Measurements from ENCODE around the gene SMURF2.
A peak's percentile ranks its signal among the peaks of the same experiment; 100 is the strongest.
"Not testable (repeated sequence)": the region's sequence is repeated elsewhere in the genome, so short reads cannot be mapped to it uniquely, and the experiment has no call there.

SMURF2 gene

DNA sequence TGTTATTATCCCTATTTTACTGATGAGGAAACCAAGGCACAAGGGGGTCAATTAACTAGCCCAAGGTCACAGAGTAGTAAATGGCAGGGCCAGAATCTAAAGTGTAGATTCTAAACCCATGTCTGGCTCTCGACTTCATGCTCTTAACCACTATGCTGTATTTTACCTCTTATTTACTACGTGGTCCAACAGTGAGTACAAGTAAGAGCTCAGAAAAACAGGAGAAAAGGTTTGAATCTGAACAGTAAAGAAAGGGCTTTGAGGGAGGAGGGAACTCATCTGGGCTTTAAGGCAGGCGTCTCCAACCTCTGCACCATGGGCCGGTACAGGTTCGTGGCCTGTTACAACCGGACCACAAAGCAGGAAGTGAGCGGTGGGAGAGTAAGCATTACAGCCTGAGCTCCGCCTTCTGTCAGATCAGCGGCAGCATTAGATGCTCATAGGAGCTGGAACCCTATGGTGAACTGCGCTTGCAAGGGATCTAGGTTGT lies 62.9 kb downstream of the SMURF2 start:
- no peak for DNase-seq

DNA sequence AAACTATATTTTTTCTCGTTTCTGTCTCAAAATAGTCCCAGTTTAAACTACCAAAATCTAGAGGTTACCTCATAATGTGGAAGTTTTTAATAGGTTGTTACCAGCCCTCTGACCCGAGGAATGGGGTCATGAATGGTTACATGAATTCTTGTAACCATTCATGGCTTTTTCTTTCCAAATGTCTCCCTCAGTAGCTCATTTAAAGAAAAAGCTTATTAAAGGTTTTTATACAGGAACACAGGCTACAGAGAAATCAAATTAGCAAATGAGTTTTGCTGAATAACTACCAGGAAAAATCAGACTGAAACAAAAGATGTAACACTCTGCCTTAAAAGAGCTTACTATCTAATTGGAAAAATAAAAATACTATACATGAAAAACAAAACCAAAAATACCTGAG lies 63.4 kb downstream of the SMURF2 start:
- DNase-seq, result no peak

- no peak for DNase-seq
These were observed 65.1 kb downstream of the SMURF2 start for GRCh38 chr17:64596988-64597387.

GRCh38 chr17:64596439-64596838 lies 65.7 kb downstream of the SMURF2 start:
- no peak for DNase-seq

DNA sequence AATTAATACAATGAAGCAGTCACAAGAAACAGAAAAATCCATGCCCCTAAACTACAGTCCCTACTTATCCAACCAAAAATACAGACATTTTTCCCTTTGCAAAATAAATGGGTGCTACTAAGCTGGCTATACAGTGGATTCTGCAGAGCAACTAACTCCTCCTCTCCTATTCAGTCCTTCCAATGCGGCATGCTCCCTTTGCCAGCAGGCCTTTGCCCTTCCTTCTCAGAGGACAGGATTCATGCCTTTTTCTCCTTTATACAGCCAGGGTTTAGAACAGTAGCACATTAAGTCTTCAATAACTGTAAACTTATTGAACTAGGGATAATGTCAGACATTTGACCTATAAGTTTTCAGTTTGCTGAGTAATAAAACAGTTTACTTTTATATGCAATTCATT lies 70.2 kb downstream of the SMURF2 start:
- no peak for DNase-seq

DNA sequence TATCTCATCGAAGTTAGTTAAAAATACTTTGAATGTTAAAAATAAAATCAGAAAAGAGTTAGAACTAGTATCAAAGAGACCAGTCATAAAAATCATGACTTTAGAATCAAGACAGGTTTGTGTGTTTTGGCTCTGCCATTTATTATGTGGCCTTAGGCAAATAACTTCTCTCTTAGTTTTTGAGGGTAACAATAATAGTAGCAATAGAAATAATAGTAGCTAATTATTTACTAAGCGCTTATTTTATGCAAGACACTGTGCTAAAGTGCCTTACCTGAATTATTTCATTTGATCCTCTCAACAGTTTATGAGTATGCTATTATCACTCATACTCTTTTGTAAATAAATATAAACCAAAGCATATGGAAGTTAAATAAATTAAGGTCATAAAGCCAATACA lies 77.0 kb downstream of the SMURF2 start:
- no peak for DNase-seq

- no peak for DNase-seq
These were observed 79.1 kb downstream of the SMURF2 start for GRCh38 chr17:64583038-64583437.

- DNase-seq, result no peak
These were observed 81.5 kb downstream of the SMURF2 start for GRCh38 chr17:64580384-64581315.

DNA sequence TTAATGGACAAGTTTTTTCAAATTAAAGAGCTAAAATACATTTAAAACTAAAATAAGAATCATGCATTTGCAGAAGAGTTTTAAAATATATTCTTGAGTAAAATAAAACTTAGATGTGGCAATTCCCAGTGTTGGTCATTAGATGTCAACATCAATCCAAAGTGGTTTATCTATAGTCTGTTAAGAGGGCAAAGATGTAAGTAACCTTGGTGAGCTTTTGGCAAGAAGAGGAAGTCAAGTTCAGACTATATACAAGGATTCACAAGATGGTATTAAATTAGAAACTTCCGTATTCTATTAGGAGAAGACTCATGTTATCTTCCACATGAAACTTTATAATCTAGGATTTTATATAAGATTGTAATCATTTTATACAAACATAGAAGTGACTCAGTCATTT lies 82.2 kb downstream of the SMURF2 start:
- DNase-seq, result no peak

DNA sequence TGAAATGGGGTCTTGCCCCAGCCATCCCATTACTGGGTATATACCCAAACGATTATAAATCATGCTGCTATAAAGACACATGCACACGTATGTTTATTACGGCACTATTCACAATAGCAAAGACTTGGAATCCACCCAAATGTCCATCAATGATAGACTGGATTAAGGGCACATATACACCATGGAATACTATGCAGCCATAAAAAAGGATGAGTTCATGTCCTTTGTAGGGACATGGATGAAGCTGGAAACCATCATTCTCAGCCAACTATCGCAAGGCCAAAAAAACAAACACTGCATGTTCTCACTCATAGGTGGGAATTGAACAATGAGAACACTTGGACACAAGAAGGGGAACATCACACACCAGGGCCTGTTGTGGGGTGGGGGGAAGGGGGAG lies 85.1 kb downstream of the SMURF2 start:
- DNase-seq, result not testable (repeated sequence)

DNA sequence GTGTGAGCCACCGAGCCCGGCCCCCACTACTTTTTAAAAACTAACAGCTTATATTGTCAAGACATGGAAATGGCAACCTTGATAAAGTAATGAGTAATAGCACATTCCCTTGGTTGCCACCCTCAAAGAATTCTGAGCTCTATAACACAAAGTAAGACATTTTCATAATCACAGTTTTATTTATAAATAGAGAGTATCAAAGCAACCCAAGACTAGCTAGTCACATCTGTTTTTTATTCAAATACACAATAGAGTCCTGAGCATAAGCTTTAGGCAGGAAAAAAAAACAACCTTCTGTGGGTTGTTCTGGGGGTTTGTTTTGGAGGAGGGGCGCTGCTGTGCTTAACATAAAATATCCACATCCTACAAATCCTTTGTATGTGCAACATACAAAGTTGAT lies 86.7 kb downstream of the SMURF2 start:
- no peak for DNase-seq

GRCh38 chr17:64574646-64575045 lies 87.5 kb downstream of the SMURF2 start:
- no peak for DNase-seq

- no peak for DNase-seq
These were observed 88.9 kb downstream of the SMURF2 start for GRCh38 chr17:64573214-64573613.

GRCh38 chr17:64572682-64573154 lies 89.4 kb downstream of the SMURF2 start:
- DNase-seq, result no peak

- DNase-seq, result no peak
These were observed 90.4 kb downstream of the SMURF2 start for GRCh38 chr17:64571746-64572145.

- DNase-seq, result no peak
These were observed 96.5 kb downstream of the SMURF2 start for GRCh38 chr17:64565563-64565962.

DNA sequence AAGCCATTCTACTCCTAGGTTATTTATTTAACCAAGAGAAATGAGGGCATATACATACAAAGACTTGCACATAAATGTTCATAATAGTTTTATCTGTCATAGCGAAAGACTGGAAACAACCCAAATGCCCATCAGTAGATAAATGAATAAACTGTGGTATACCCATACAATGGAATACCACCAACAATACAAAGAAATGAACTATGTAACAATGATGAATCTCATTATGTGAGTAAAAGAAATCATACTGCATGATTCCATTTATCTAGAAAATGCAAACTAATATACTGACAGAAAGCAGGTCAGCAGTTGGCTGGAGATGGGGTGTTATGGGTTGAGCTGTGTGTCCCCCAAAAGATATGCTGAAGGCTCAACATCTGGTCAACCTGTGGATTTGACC lies 98.0 kb downstream of the SMURF2 start:
- no peak for DNase-seq

GRCh38 chr17:64555281-64555680 lies 106.8 kb downstream of the SMURF2 start:
- no peak for DNase-seq

DNA sequence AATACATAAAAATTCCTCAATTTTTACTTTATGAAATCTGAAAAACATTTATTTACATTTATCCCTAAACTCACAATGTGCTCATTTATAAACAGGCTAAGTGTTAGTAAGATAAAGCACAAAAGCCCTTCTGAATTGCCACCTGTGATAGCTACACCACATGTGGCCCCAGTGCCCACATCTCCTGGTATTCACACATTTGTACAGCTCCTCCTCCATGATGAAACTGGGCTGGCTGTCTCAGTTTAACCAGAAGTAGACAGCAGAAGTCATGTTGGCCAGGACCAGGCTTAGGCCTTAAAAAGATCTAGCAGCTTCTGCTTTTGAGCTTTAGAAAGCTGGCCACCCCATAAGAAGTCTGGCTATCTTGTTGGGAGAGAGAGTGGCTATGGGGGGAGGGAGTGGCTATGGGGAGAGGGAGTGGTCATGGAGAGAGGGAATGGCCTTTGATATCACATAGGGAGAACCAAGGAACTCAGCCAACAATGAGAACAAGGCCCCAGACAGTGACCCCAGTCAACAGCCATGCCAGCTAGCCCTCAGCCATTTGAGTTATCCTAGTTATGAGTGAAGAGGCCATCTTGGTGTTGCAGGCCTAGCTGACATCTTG lies 108.0 kb downstream of the SMURF2 start:
- no peak for DNase-seq

DNA sequence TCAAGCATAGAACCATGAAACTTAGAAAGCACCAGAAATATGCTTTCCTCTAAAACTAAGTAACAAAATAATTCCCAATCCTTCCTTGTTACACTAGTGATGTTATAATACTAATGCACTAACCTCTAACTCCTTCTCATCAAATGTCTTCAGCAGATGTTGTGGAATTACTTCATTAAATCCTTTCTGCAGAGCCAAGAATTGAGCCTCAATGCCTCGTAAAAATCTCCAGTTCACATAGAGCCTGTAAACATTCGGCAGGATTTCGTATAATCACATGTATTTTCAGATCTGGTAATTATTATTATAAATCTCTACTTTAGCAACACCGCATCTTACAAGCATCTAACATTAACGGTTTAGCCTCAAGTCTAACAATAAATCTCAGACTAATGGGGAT lies 110.6 kb downstream of the SMURF2 start:
- no peak for DNase-seq

DNA sequence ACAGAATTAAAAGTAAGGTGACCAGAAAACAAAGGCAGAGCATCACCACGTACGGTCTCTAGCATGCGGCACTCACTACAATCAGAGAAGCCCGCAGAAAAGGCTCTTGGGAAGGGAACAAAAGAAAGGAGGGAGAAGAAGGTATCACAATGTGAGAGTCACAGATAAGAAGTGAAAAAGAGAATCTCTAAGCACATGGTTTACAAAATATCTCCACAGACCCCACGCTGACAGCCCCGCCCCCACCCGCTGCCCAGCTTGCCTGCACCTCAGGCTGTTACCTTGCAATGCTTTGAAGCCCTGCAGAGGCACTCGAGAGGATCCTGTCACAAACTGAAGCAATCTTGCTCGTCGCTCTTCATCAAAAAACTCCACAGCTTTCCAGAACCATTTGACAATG lies 114.8 kb downstream of the SMURF2 start:
- no peak for DNase-seq

DNA sequence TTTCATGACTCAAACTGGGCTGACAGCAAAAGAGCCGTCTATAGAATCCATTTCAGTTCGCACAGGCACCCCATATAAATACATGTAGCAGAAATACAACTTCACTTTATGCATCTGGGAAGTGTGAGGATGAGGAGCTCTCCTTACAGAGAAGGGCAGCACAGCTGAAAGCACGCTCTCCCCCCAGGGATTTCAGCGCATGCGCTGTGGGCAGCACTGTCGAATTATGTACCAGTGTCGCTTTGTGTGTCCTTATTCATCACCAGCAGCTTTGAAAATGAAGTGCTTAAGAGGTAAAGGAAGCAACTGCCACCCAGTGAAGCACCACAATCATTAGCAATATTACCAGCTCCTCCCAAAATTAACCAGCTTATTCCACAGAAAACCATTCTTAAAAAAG lies 115.4 kb downstream of the SMURF2 start:
- peak in 21 of 56 donors; percentile 1 to 56 (median 14) for DNase-seq

- no peak for DNase-seq
These were observed 117.4 kb downstream of the SMURF2 start for GRCh38 chr17:64544742-64545141.
